GM12891 (cell line): ENCODE results near the gene PLCB1.

Source experiments
- POLR2A ChIP-seq: IDR thresholded peaks from 2 replicates; pipeline ENCODE4 v1.6.1; 2011; ENCODE audit warnings: low read depth, low read length, control low read depth
- POLR2AphosphoS5 ChIP-seq: IDR thresholded peaks from 2 replicates; pipeline ENCODE4 v1.6.1; 2011; ENCODE audit warnings: low read depth, low read length, control low read depth
- POU2F2 ChIP-seq: IDR thresholded peaks from 2 replicates; pipeline ENCODE4 v1.6.1; 2011; ENCODE audit warnings: low read depth, mild to moderate bottlenecking, control low read depth, low read length, moderate library complexity
- SPI1 ChIP-seq: IDR thresholded peaks from 2 replicates; pipeline ENCODE4 v1.6.1; 2011; ENCODE audit warnings: low read depth, low read length, control low read depth
- TAF1 ChIP-seq: IDR thresholded peaks from 2 replicates; pipeline ENCODE4 v1.6.1; 2011; ENCODE audit warnings: low read depth, low read length, control low read depth

- no peak for TF ChIP-seq POLR2AphosphoS5
- TF ChIP-seq POLR2A, result no peak
- TF ChIP-seq TAF1, result no peak
- no peak for TF ChIP-seq SPI1
- no peak for TF ChIP-seq POU2F2
Observed at GRCh38 chr20:8898823-8899222, 766.8 kb downstream of the PLCB1 start.
